ENCODE results near the gene LTO1. TPM values are rescaled to one million over a fixed set of nuclear protein-coding genes. Genes with fewer than 3 reads are reported as not detected.
A peak's percentile ranks its signal among the peaks of the same experiment; 100 is the strongest.

LTO1 gene
- 10 to 100 TPM; 10.5 to 31.1 (median 16.1) TPM for total RNA-seq

DNA sequence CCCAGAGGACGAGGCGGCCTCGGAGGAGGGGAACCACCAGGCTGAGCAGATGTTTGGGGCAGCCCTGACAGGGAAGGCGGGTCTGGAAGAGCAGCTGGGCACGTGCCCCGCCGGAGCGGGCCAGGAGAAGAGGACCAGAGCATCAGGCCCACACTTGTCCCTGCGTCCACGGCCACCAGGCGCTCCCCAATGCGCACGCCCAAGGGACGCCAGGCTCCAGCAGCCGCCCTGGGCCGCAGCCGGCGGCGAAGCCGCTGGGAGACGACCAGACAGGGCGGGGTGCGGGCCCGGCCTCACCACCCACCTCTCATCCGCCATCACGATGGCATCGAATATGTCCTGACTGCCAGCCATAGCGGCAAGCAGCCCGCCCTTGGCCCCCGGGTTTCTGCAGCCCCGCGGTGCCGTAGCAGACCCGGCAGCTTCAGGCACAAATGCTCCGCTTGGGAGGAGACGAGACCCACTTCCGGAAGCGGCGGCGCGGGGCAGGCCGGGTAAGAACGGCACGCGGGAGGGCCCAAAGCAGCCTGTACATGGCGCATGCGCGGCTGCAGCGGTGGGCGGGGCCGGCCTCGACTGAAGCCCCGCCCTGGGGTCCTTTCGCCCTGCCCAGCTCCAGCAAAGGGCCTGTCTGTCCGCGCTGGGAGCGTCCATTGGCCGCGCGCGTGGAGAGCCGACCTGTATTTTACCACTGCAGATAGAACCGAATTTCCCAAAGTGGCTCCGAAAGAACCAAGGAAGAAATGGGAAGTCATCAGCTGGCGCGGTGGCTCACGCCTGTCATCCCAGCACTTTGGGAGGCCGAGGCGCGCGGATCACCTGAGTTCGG, at the start of gene LTO1:
Gene LTO1 (minus strand): TSS at position 468 of the 829 bp plus-strand sequence. CDS start 114 bp downstream, at position 354.
- in situ Hi-C loops (cut with MboI; ENCODE audit: low pct_unique_long_range_greater_than_20kb in 2 of 9, low sequenced_read_pairs in 9 of 9, unreplicated experiment in 9 of 9) = loop anchor here in 8 of 9 experiments (25.0 kb wide), 5 partner anchors 212 to 1413 kb away; partner anchors contain the start of genes C11orf24 (in 1 of the 8) and MYEOV (in 1 of the 8)
- WGBS, 10 experiments = 0 to 32% (median 1%) methylated on average over 1 to 15 of the region's 72 CpGs; no CpG with 5 or more reads in 2 of the 10 experiments
- Histone ChIP-seq H3K27ac (peak within 1 kb of the TSS; percentile 79 to 83), H3K4me3 (peak within 1 kb of the TSS; percentile 90 to 93 (median 91)), H3K4me1 (replicated peaks in 1 of 2) (peaks cover 6 to 8% of the 10 kb centered on the region in 2 donors)
- ATAC-seq (replicated peaks in 6 of 8) = peak; percentile 77 to 93 (median 90)

- WGBS, 10 experiments = 30 to 83% (median 60%) methylated on average over 1 to 7 of the region's 9 CpGs; no CpG with 5 or more reads in 4 of the 10 experiments
- no peak overlapping the region for H3K27ac ChIP-seq
- no peak overlapping the region for H3K4me3 ChIP-seq
- in situ Hi-C loops (cut with MboI; ENCODE audit: low pct_unique_long_range_greater_than_20kb in 2 of 9, low sequenced_read_pairs in 9 of 9, unreplicated experiment in 9 of 9) = loop anchor here in 8 of 9 experiments (25.0 kb wide), 3 partner anchors 141 to 466 kb away; no protein-coding TSS in a partner anchor
- H3K4me1 ChIP-seq (replicated peaks in 1 of 2) = peaks cover 12% of the 10 kb centered on the region in 2 donors
- no peak for ATAC-seq (replicated peaks in 6 of 8)
These were observed 46.6 kb upstream of the LTO1 start for GRCh38 chr11:69721745-69722144.

GRCh38 chr11:69721106-69721505, 46.0 kb upstream of the LTO1 start:
- in situ Hi-C loops (cut with MboI; ENCODE audit: low pct_unique_long_range_greater_than_20kb in 2 of 9, low sequenced_read_pairs in 9 of 9, unreplicated experiment in 9 of 9) = loop anchor here in 8 of 9 experiments (25.0 kb wide), 3 partner anchors 141 to 466 kb away; no protein-coding TSS in a partner anchor
- ATAC-seq (replicated peaks in 6 of 8) = no peak

DNA sequence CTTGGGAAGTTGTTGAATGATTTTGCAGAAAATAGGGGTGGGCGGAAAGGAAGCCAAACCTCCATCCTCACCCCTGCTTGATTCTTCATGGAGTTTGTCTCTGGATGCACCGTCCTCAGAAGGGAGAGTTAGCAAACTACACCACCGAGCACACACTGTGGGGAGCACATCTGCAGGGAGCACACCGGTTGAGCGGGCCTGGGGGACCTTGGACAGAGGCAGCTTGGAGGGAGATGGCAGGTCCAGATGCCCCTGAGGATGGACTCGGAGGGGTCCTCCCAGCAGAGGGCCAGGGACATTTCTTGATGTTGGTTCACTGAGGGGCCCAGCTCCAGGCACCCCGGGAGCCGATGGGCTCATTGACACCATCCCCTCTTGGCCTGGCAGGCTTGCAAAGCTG, 43.8 kb upstream of the LTO1 start:
- in situ Hi-C loops (cut with MboI; ENCODE audit: low pct_unique_long_range_greater_than_20kb in 2 of 9, low sequenced_read_pairs in 9 of 9, unreplicated experiment in 9 of 9) = loop anchor here in 8 of 9 experiments (25.0 kb wide), 3 partner anchors 143 to 468 kb away; no protein-coding TSS in a partner anchor
- WGBS, 10 experiments = 71 to 92% (median 78%) methylated on average over 1 to 3 of the region's 8 CpGs; no CpG with 5 or more reads in 7 of the 10 experiments
- no peak for ATAC-seq (replicated peaks in 6 of 8)
- no peak overlapping the region for H3K27ac ChIP-seq
- peaks cover 12 to 17% of the 10 kb centered on the region in 2 donors for H3K4me1 ChIP-seq (replicated peaks in 1 of 2)
- no peak overlapping the region for H3K4me3 ChIP-seq

More at GRCh38 chr11:69721106-69721505, 46.0 kb upstream of the LTO1 start:
- Histone ChIP-seq H3K27ac (no peak overlapping the region), H3K4me1 (replicated peaks in 1 of 2) (peaks cover 12 to 13% of the 10 kb centered on the region in 2 donors), H3K4me3 (no peak overlapping the region)
- 20 to 89% (median 60%) methylated on average over 1 to 9 of the region's 14 CpGs; no CpG with 5 or more reads in 3 of the 10 experiments for WGBS, 10 experiments

DNA sequence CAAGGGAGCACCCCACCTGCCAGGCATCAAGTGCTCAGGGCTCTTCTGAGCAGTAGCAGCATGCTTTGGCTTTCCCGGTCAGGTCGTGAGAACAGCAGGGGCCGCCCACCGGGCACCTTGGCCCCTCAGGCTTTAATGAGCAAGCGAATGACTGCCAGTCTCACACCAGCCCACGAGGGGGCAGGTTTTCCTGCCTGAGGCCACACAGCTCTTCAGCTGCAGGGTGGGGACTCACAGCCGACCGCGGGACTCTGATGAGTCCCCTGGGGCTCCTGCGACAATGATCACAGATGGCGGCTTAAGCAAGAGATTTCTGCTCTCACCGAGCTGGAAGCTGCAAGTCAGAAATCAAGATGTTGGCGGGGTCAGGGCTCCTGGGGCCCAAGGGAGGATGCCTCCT, 43.0 kb upstream of the LTO1 start:
- peak; percentile 82 to 98 (median 95) for ATAC-seq (replicated peaks in 6 of 8)
- Histone ChIP-seq H3K27ac (no peak overlapping the region), H3K4me3 (no peak overlapping the region), H3K4me1 (replicated peaks in 1 of 2) (peaks cover 12 to 17% of the 10 kb centered on the region in 2 donors)
- 0 to 14% (median 6%) methylated on average over 2 to 8 of the region's 13 CpGs; no CpG with 5 or more reads in 5 of the 10 experiments for WGBS, 10 experiments
- in situ Hi-C loops (cut with MboI; ENCODE audit: low pct_unique_long_range_greater_than_20kb in 2 of 9, low sequenced_read_pairs in 9 of 9, unreplicated experiment in 9 of 9) = loop anchor here in 8 of 9 experiments (25.0 kb wide), 3 partner anchors 144 to 469 kb away; no protein-coding TSS in a partner anchor

DNA sequence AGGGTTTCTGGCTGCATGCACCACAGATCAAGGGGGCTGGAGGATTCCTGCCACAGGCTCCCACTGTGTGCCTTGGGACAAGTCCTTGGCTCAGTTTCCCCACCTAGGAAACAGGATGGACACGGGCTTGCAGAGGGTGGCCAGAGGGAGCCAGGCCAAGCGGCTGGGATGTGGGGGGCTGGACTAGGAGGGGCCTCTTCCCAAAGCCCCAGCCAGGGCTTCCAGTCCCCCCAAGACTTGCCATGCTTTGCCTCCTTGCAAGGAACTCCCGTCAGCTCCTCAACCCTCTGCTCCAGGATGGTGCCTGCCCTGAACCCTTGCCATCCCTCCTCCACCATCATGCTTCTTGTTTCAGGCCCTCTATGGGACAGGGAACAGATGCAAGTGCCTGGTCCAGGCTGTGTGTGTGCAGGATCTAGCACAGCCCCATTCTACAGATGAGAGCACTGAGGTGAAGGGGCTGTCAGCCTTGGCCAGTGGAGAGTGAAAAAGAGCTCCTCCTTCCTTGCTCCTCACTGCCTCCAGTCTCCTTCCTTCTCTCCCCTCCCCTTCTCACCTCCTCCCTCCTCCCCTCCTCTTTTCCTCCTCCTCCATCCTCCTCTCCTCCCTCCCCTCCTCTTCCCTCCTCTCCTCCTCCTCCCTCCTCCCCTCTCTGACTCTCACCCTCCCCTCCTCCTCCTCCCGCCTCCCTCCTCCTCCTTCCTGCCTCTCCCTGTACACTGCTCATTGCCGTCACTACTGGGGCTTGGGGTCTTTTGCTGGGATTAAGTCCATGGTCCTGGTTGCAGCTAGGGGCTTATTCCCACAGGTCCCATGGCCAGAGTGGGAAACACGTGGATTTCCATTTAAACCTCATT, 42.0 kb upstream of the LTO1 start:
- Histone ChIP-seq H3K27ac (no peak overlapping the region), H3K4me1 (replicated peaks in 1 of 2) (peaks cover 12 to 17% of the 10 kb centered on the region in 2 donors), H3K4me3 (no peak overlapping the region)
- in situ Hi-C loops (cut with MboI; ENCODE audit: low pct_unique_long_range_greater_than_20kb in 2 of 9, low sequenced_read_pairs in 9 of 9, unreplicated experiment in 9 of 9) = loop anchor here in 8 of 9 experiments (25.0 kb wide), 3 partner anchors 145 to 470 kb away; no protein-coding TSS in a partner anchor
- ATAC-seq (replicated peaks in 6 of 8) = no peak
- WGBS, 10 experiments = 0 to 13% methylated on average over 1 to 3 of the region's 6 CpGs; no CpG with 5 or more reads in 8 of the 10 experiments

GRCh38 chr11:69716099-69716498, 40.9 kb upstream of the LTO1 start:
- in situ Hi-C loops (cut with MboI; ENCODE audit: low pct_unique_long_range_greater_than_20kb in 2 of 9, low sequenced_read_pairs in 9 of 9, unreplicated experiment in 9 of 9) = loop anchor here in 8 of 9 experiments (25.0 kb wide), 3 partner anchors 146 to 471 kb away; no protein-coding TSS in a partner anchor
- 50 to 84% (median 78%) methylated on average over 1 to 9 of the region's 11 CpGs; no CpG with 5 or more reads in 4 of the 10 experiments for WGBS, 10 experiments
- Histone ChIP-seq H3K4me1 (replicated peaks in 1 of 2) (peaks cover 12 to 26% of the 10 kb centered on the region in 2 donors), H3K4me3 (no peak overlapping the region), H3K27ac (no peak overlapping the region)
- ATAC-seq (replicated peaks in 6 of 8) = no peak

GRCh38 chr11:69715446-69715845, 40.3 kb upstream of the LTO1 start:
- in situ Hi-C loops (cut with MboI; ENCODE audit: low pct_unique_long_range_greater_than_20kb in 2 of 9, low sequenced_read_pairs in 9 of 9, unreplicated experiment in 9 of 9) = loop anchor here in 8 of 9 experiments (25.0 kb wide), 3 partner anchors 147 to 472 kb away; no protein-coding TSS in a partner anchor
- ATAC-seq (replicated peaks in 6 of 8) = no peak
- Histone ChIP-seq H3K4me1 (replicated peaks in 1 of 2) (peaks cover 12 to 26% of the 10 kb centered on the region in 2 donors), H3K4me3 (no peak overlapping the region), H3K27ac (no peak overlapping the region)
- WGBS, 10 experiments = 33 to 90% (median 71%) methylated on average over 3 to 7 of the region's 19 CpGs; no CpG with 5 or more reads in 3 of the 10 experiments

DNA sequence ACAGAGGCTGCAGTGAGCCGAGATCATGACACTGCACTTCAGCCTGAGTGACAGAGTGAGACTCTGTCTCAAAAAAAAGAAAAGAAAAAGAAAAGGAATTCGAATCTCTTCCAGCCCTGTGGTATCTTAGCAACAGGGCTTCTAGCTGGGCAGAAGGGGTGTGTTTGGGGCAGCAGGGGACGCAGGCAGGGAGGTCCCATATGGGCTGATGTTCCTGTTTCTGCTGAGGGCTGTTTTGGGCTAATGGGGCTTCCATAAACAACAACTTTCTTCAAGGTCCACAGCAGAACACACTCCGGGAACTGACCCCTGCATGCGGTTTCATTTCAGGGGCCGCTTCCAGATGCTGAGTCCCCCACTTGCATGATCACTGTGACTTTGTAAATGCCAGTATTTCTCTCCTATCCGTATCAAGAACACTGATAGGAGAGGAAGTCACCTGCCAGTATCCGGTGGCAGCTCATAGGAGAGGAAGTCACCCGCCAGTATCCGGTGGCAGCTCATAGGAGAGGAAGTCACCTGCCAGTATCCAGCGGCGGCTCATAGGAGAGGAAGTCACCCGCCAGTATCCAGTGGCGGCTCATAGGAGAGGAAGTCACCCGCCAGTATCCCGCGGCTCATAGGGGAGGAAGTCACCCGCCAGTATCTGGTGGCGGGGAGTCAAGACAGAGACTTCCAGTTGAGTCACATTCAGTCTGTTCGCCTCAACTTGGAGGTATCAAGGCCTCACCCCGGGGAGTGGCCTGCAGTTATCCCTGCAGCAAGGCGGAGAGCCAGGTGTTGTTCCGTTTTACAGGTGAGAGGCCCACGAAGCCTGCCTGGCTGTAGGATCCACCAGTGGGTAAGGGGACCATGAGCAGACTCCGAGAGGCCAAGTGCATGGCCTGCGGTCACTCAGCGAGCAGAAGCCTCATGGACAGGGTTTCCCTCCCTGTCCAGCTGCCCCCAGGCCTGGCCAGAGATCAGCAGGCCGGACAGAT, 37.0 kb upstream of the LTO1 start:
- Histone ChIP-seq H3K4me1 (replicated peaks in 1 of 2) (peaks cover 5 to 25% of the 10 kb centered on the region in 2 donors), H3K27ac (no peak overlapping the region), H3K4me3 (no peak overlapping the region)
- in situ Hi-C loops (cut with MboI; ENCODE audit: low pct_unique_long_range_greater_than_20kb in 2 of 9, low sequenced_read_pairs in 9 of 9, unreplicated experiment in 9 of 9) = loop anchor here in 8 of 9 experiments (25.0 kb wide), 3 partner anchors 150 to 475 kb away; no protein-coding TSS in a partner anchor
- peak in 5 of 8 experiments; percentile 33 to 74 (median 66) for ATAC-seq (replicated peaks in 6 of 8)
- WGBS, 10 experiments = 0 to 83% (median 21%) methylated on average over 1 to 10 of the region's 28 CpGs; no CpG with 5 or more reads in 1 of the 10 experiments

GRCh38 chr11:69708736-69709401, 33.7 kb upstream of the LTO1 start:
- ATAC-seq (replicated peaks in 6 of 8) = no peak
- 27 to 64% (median 47%) methylated on average over 1 to 6 of the region's 15 CpGs; no CpG with 5 or more reads in 3 of the 10 experiments for WGBS, 10 experiments
- peaks cover 24 to 47% of the 10 kb centered on the region in 2 donors for H3K4me1 ChIP-seq (replicated peaks in 1 of 2)
- in situ Hi-C loops (cut with MboI; ENCODE audit: low pct_unique_long_range_greater_than_20kb in 2 of 9, low sequenced_read_pairs in 9 of 9, unreplicated experiment in 9 of 9) = loop anchor here (10.0 to 25.0 kb wide), 4 partner anchors 153 to 478 kb away; no protein-coding TSS in a partner anchor
- H3K27ac ChIP-seq = no peak overlapping the region
- H3K4me3 ChIP-seq = no peak overlapping the region

DNA sequence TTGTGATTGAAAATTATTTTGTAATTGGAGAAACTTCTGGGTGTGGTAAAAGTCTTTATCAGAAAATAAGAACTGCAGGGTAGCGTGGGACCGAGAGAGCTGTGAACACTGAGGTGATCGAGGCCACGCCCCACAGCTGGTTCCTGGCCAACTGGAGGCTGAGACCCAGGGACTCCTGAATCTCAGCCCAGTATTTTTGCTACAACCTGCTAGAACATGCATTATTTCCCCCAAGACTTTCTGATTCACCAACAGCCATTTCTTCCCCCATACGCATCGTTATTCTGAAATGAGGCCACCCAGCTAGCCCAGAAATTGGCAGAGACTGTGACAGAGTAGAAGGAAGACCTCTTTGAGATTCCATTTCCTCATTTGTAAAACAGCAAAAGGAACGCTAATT, 32.0 kb upstream of the LTO1 start:
- in situ Hi-C loops (cut with MboI; ENCODE audit: low pct_unique_long_range_greater_than_20kb in 2 of 9, low sequenced_read_pairs in 9 of 9, unreplicated experiment in 9 of 9) = loop anchor here (10.0 to 25.0 kb wide), 4 partner anchors 155 to 480 kb away; no protein-coding TSS in a partner anchor
- ATAC-seq (replicated peaks in 6 of 8) = no peak
- WGBS, 10 experiments = 17 to 47% (median 37%) methylated on average over 1 to 7 of the region's 7 CpGs; no CpG with 5 or more reads in 1 of the 10 experiments
- Histone ChIP-seq H3K27ac (no peak overlapping the region), H3K4me1 (replicated peaks in 1 of 2) (peaks cover 27 to 55% of the 10 kb centered on the region in 2 donors), H3K4me3 (no peak overlapping the region)
